GM21367 (cell line): Measurements from ENCODE around the gene MYG1.
A peak's percentile ranks its signal among the peaks of the same experiment; 100 is the strongest.
"Not testable (repeated sequence)": the region's sequence is repeated elsewhere in the genome, so short reads cannot be mapped to it uniquely, and the experiment has no call there.

ENCODE experiments used
- ATAC-seq: cut with Tn5 transposase; IDR thresholded peaks from one replicate; pipeline ENCODE4 v1.9.1; 2021; ENCODE audit not compliant: unreplicated experiment

MYG1 gene

GRCh38 chr12:53286448-53286847 lies 13.0 kb upstream of the MYG1 start:
- ATAC-seq = no peak

GRCh38 chr12:53287741-53288216 lies 11.7 kb upstream of the MYG1 start:
- ATAC-seq = no peak

DNA sequence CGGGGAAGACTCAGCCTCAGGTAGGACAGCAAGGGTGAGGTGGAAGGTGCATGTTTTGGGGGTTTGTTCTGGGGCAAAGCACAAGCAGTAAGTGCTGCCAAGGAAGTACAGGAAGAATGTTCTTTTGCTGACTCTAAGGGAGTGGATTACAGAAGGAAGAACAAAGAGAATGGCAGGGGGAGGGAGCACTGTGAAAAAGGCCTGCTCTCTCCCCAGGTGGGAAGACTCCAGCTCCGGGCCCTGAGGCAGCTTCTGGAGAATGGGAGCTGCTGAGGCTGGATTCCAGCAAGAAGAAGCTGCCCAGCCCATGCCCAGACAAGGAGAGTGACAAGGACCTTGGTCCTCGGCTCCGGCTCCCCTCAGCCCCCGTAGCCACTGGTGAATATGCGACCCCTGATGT lies 11.2 kb upstream of the MYG1 start:
- no peak for ATAC-seq

- no peak for ATAC-seq
Observed at GRCh38 chr12:53289891-53290290, 9.6 kb upstream of the MYG1 start.

DNA sequence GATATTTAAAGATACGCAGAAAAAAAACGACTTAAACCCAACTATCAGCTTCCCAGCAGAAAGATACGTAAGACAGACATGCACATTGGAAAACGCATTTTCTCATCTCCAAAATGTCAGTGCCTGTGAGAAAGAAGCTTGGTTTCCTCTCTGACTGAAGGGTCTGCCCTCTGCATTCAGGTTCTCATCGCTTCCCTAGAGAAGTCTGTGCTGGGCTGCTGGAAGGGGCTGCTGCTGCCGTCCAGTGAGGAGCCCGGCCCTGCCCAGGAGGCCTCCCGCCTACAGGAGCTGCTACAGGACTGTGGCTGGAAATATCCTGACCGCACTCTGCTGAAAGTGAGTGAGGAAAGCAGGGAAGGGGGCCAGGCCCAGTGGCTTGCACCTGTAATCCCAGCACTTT lies 8.8 kb upstream of the MYG1 start:
- no peak for ATAC-seq

- no peak for ATAC-seq
Observed at GRCh38 chr12:53292426-53292825, 7.1 kb upstream of the MYG1 start.

GRCh38 chr12:53295070-53295890 lies 4.2 kb upstream of the MYG1 start, which contains the start of gene PFDN5:
PFDN5 (plus strand) TSS chr12:53295542; CDS start chr12:53295568, 26 bp downstream.
- peak; percentile 70 for ATAC-seq

- ATAC-seq = no peak
Observed at GRCh38 chr12:53295891-53296219, 3.6 kb upstream of the MYG1 start.

GRCh38 chr12:53297106-53297505 lies 2.4 kb upstream of the MYG1 start:
- ATAC-seq = not testable (repeated sequence)

DNA sequence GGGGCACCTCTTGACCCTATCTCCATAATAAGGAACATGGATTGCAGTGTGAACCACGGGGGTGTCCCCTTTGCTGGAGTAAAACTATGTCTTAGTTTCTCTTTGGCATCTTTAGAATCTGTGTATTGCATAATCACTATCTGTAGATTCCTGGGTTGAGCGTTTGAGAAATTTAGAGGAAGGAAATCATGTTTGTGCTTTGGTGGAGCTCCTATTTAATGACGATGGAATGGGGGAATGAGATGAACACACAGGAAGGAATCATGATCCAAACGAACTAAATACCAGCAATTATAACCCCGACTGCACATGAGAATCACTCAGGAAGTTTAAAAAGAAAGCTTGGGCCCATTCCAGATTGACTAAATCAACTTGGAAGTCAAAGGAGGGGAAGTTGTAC lies 1.3 kb upstream of the MYG1 start:
- ATAC-seq = no peak

- no peak for ATAC-seq
Observed at GRCh38 chr12:53299101-53299453, 418 bp upstream of the MYG1 start.

DNA sequence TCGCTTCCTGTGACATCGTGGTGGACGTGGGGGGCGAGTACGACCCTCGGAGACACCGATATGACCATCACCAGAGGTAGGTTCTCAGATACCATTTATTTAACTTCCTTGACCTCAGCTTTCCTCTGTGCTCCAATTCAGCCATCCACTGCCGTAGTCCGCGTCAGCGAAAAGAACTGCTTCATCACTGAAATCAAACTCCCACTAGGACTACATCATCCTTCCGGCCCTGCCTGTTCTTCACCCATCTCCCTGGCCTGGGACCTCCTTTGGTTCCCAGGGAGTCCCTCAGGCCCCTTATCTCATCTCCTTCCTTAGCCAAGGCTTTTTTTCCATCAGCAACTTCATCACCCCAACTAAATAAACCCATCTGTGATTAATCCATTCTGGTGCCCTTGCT lies 692 bp downstream of the MYG1 start:
- ATAC-seq = no peak

- ATAC-seq = no peak
Observed at GRCh38 chr12:53302903-53303302, 3.4 kb downstream of the MYG1 start.

GRCh38 chr12:53306826-53307225 lies 7.3 kb downstream of the MYG1 start:
- ATAC-seq = no peak

DNA sequence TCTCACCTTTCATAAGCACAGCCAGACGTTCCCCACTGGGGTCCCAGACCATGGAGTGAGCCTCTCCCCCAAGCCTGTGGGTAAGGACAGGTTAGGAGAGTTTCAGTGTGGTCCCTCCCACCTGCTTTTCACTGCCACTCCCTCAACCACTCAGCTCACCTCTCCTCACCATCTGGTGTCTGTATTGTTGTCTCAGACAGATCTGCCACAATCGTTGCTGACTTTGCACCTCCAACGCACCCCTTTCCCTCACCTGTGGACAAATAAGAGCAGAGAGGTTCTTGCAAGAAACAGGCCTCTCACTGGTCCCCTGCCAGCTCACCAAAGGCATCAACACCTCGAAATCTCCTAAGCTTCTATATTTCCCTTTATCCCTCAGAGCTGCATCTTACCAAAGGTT lies 8.8 kb downstream of the MYG1 start:
- no peak for ATAC-seq

GRCh38 chr12:53313996-53314395 lies 14.5 kb downstream of the MYG1 start:
- no peak for ATAC-seq

DNA sequence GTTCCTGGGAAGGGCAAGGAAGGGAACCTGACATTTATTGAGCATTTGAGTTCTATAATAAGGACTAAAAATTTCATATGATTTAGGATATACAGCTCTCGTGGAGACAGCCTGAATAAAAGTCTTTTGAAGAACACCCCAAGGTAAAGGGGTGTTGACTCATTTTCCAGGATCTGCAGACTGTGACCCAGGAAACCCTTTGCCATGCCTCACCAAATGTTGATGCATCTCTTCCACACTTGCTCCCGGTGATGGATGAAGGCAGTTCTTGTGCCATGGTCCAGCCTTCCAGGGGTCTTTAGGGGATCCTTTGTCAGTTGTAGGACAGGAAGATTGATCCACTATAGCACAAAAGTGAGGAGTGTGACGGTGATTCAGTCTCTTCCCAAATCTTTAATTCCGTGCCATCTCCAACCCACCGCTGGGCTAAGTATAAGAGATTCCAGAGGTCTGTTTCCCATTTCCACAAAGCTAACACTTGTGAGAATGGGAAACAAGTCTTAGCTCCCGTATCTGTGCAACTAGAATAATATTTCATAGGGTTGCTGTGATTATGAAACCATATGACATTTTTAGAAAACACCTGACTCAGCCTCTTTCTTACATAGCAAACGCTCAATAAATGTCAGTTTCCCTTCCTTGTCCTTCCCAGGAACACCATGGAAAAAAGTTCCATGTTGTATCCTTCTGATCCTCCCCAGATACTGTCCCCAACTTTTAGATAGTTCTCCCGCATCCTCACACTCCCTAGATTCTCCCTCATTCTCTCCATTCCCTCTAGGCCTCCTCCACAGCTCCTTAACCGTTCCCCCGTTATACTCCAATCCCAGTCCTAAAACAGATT lies 21.1 kb downstream of the MYG1 start:
- ATAC-seq = no peak

GRCh38 chr12:53324113-53324778 lies 24.8 kb downstream of the MYG1 start:
- peak; percentile 19 for ATAC-seq

DNA sequence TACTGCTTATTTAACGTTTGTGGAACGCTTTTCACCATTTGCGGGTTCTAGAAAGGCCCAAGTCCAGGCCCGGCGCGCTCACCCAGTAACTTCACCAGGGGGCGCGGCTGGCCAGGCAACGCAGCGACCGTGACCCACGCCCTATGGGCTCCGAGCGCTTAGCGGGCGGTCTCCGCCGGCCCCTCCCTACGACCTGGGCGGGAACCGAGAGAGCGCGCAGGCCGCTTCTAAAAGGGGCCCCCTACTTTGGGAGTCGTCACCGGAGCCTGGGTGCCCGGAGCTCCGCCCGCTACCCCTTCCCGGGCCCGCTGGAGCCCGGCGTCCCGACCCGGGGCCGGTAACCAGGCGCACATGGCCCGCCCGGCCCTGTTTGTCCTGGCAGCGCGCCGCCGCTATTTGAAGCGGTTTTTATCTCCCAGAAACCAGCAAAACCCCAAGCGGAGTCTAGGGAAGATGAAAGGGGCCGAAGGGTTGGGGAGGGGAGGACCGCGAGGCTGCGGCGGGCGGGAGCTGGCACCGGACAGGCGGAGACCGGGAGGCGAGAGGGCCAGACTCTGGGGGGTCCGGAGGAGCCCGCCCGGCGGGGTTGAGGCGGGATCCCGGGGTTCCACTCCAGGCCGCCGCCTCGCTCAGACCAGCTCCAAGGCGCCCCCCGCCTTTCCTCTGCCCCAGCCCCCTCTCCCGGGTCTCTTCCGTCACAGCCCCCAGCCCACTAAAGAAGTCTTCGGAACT lies 25.4 kb downstream of the MYG1 start:
- peak; percentile 41 for ATAC-seq

- no peak for ATAC-seq
Observed at GRCh38 chr12:53325511-53326061, 26.1 kb downstream of the MYG1 start.
